Heart left ventricle (tissue), 16 donors: ENCODE measurements around the gene MACO1. TPM values are rescaled to one million over a fixed set of nuclear protein-coding genes. Genes with fewer than 3 reads are reported as not detected.

ENCODE experiments used
- ATAC-seq, 4 donors: fragments of 200-7000 bp; cut with Tn5 transposase; one replicate each; pipeline ENCODE4 v1.9.1; 2020 to 2022; ENCODE audit warnings: moderate library complexity in 4 of 4, mild to moderate bottlenecking in 3 of 4, moderate number of reproducible peaks in 1 of 4
- DNase-seq, 5 donors: peaks; one replicate each; pipeline ENCODE4 v3.0.0-alpha.2; 2020
- H3K27ac ChIP-seq, 12 donors: fragments of 200-600 bp; sonication (generic) in 4 of 12; one replicate each; pipeline versions ENCODE4 v1.5.0 to v1.8.0; 2016 to 2022; ENCODE audit warnings: mild to moderate bottlenecking in 2 of 12
- H3K27me3 ChIP-seq, 9 donors: fragments of 200-600 bp; sonication (generic) in 2 of 9; one replicate each; pipeline versions ENCODE4 v1.5.1 to v1.8.0; 2016 to 2022; ENCODE audit warnings: mild to moderate bottlenecking in 3 of 9
- H3K36me3 ChIP-seq, 9 donors: fragments of 200-600 bp; sonication (generic) in 2 of 9; one replicate each; pipeline versions ENCODE4 v1.5.0 to v1.8.0; 2018 to 2022; ENCODE audit warnings: mild to moderate bottlenecking in 2 of 9
- H3K4me1 ChIP-seq, 12 donors: fragments of 200-600 bp; sonication (generic) in 4 of 12; one replicate each; pipeline versions ENCODE4 v1.5.0 to v1.8.0; 2016 to 2022; ENCODE audit warnings: mild to moderate bottlenecking in 3 of 12
- H3K4me3 ChIP-seq, 12 donors: fragments of 200-600 bp; sonication (generic) in 4 of 12; one replicate each; pipeline versions ENCODE4 v1.5.0 to v1.8.0; 2017 to 2022; ENCODE audit warnings: mild to moderate bottlenecking in 9 of 12, moderate library complexity in 4 of 12
- H3K9me3 ChIP-seq, 12 donors: fragments of 200-600 bp; sonication (generic) in 4 of 12; one replicate each; pipeline versions ENCODE4 v1.5.0 to v1.8.0; 2016 to 2022; ENCODE audit warnings: mild to moderate bottlenecking in 1 of 12
- POLR2A ChIP-seq, 2 donors: fragments of 450-650 bp; IDR thresholded peaks; one replicate each; pipeline ENCODE4 v1.6.1; 2017; ENCODE audit warnings: antibody characterized with exemption in 2 of 2, mild to moderate bottlenecking in 2 of 2, moderate library complexity in 2 of 2
- WGBS, 4 donors: extraction: QIAGEN DNeasy Blood & Tissue Kit in 2 of 4; methylation state at CpG; one replicate each; pipeline versions ENCODE4 v1.1.5 to v1.1.7; 2013 to 2018; 5-methylcytosine and 5-hydroxymethylcytosine counted together
- intact Hi-C, 10 donors: fragments of 100-400 bp; cut with DNase I; formaldehyde crosslinking; loops; one replicate each; pipeline versions ENCODE4 v1.11.1 to v1.14.2; 2022
- polyA plus RNA-seq, 2 donors: library from polyadenylated mRNA; stranded (reverse); fragments of 200-250 nt; gene quantifications; one replicate each; pipeline ENCODE4 v1.2.3, GENCODE V29; 2013
- total RNA-seq, 9 donors: library from RNA; depleted of rRNA in 2 of 9; stranded (reverse); fragments of >200 nt in 2 of 9; fragmentation: NEBNext Ultra II Directional in 3 of 9; extraction: Animal tissue kit (Norgen Biotek cat#: 25700) in 3 of 9; gene quantifications; one replicate each; pipeline versions ENCODE4 v1.1.0 to v1.2.4, GENCODE V29; 2016 to 2023
- TF ChIP-seq, protein P1 (sequence below), 12 donors: fragments of 200-600 bp; sonication (generic) in 4 of 12; IDR thresholded peaks; one replicate each; pipeline versions ENCODE4 v1.5.0 to v1.8.0; 2018 to 2022; ENCODE audit warnings: antibody characterized with exemption in 12 of 12, mild to moderate bottlenecking in 5 of 12
- donor health status: ischemic (EF 13 %, LVEDD 7.1; RV severe dilation, severe dysfunction).
- donor health status: healthy with polysubstance abuse.
- donor health status: DM: no; HTN: yes; CAD: no.
- donor health status: DM: no; HTN: no; CAD: no.
- donor health status: ischemic (EF 25% LVEDD 6.9; RV normal size, moderate dysfunction).
- donor health status: ischemic (EF 25% LVEDD 5.7; RV mildly dilated, moderate dysfunction).
- donor health status: healthy.
- donor health status: DM: yes; HTN: yes; CAD: no.
- donor health status: ischemic (EF 35%, LVEDD 5.7; RV mildly dilated, moderate dysfunction).
- donor health status: nonischemic (EF 11% LVEDD 7.7; RV severe dilation, severe dysfunction).
- donor health status: DM: yes; HTN: yes; CAD: no.
- donor health status: PGD.
- donor health status: ischemic (EF 29% LVEDD 5.4; RV normal size, mild dysfunction).
- donor health status: nonischemic (EF 23%, LVEDD 6.1; RV moderate dilation, normal function).

MACO1 gene
- total and polyA plus RNA-seq, 11 donors, result 5.8 to 21.0 (median 14.0) TPM

DNA sequence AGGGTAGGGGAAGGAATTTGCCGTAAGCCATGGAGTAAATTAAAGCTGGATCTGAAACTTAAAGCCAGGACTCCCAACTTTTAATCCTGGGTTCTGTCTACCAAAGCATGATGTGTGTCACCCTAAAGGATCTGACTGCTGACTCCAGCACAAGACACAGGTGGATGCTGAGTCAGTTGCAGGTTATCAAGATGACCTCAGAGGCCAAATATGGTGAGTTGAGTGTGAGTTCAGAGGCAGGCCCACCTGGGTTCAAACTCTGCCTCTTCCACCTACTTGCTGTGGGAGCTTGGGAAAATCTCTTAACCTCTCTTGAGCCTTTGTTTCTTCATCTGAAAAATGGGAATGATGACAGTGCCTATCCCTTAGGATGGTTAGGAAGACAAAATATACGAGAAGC, 96.1 kb downstream of the MACO1 start:
- ATAC-seq (no peak), DNase-seq (no peak)
- Histone ChIP-seq H3K4me3 (no peak overlapping the region), H3K9me3 (peaks cover 0 to 9% (median 0%) of the 10 kb centered on the region in 12 donors), H3K4me1 (peaks cover 0 to 6% (median 0%) of the 10 kb centered on the region in 12 donors), H3K36me3 (no peaks in the 10 kb centered on the region), H3K27me3 (no peaks in the 10 kb centered on the region), H3K27ac (no peak overlapping the region)
- 86 to 98% (median 93%) methylated on average over 2 of the region's 2 CpGs for WGBS, 4 donors
- intact Hi-C loops, result loop anchor here in 4 of 10 donors (10.0 kb wide), 2 partner anchors 122 to 282 kb away; partner anchors contain the start of gene RSRP1 (in 1 of the 4)
- no peak for TF ChIP-seq POLR2A (IDR thresholded peaks at IDR 0.05)
- TF ChIP-seq, protein P1, sequence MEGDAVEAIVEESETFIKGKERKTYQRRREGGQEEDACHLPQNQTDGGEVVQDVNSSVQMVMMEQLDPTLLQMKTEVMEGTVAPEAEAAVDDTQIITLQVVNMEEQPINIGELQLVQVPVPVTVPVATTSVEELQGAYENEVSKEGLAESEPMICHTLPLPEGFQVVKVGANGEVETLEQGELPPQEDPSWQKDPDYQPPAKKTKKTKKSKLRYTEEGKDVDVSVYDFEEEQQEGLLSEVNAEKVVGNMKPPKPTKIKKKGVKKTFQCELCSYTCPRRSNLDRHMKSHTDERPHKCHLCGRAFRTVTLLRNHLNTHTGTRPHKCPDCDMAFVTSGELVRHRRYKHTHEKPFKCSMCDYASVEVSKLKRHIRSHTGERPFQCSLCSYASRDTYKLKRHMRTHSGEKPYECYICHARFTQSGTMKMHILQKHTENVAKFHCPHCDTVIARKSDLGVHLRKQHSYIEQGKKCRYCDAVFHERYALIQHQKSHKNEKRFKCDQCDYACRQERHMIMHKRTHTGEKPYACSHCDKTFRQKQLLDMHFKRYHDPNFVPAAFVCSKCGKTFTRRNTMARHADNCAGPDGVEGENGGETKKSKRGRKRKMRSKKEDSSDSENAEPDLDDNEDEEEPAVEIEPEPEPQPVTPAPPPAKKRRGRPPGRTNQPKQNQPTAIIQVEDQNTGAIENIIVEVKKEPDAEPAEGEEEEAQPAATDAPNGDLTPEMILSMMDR (IDR thresholded peaks at IDR 0.05), result no peak

DNA sequence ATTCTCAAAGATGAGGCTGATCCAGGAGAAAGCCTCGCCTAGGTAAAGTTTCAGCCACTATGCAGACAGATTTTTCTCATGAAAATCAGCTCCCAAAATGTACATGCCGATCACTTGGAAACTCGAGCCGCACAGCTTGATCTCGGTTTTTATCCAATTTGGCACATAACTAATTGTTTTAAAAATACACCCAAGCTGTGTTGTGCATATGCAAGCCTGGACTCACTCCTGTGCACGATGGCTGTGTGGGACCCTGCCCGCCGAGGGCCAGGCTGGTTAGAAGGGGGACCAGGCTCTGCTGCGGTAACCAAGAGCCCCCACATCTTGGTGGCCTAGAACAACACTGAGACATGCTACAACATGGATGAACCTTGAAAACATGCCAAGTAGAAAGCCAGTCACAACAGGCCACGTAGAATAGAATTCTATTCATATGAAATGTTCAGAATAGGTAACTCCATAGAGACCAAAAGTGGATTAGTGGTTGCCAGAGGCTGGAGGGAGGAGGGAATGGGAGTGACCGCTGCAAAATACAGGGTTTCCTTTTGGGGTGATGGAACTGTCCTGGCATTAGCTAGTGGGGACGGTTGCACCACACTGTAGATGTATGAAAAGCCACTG, 96.6 kb downstream of the MACO1 start:
- Histone ChIP-seq H3K9me3 (peaks cover 0 to 9% (median 0%) of the 10 kb centered on the region in 12 donors), H3K4me1 (peaks cover 0 to 6% (median 0%) of the 10 kb centered on the region in 12 donors), H3K36me3 (no peaks in the 10 kb centered on the region), H3K27me3 (no peaks in the 10 kb centered on the region), H3K27ac (no peak overlapping the region), H3K4me3 (no peak overlapping the region)
- TF ChIP-seq, protein P1 (IDR thresholded peaks at IDR 0.05), result no peak
- TF ChIP-seq POLR2A (IDR thresholded peaks at IDR 0.05), result no peak
- WGBS, 4 donors, result 84 to 93% (median 86%) methylated on average over 12 of the region's 12 CpGs
- intact Hi-C loops, result loop anchor here in 4 of 10 donors (10.0 kb wide), 2 partner anchors 123 to 283 kb away; partner anchors contain the start of gene RSRP1 (in 1 of the 4)
- DNase-seq, result no peak
- no peak for ATAC-seq

DNA sequence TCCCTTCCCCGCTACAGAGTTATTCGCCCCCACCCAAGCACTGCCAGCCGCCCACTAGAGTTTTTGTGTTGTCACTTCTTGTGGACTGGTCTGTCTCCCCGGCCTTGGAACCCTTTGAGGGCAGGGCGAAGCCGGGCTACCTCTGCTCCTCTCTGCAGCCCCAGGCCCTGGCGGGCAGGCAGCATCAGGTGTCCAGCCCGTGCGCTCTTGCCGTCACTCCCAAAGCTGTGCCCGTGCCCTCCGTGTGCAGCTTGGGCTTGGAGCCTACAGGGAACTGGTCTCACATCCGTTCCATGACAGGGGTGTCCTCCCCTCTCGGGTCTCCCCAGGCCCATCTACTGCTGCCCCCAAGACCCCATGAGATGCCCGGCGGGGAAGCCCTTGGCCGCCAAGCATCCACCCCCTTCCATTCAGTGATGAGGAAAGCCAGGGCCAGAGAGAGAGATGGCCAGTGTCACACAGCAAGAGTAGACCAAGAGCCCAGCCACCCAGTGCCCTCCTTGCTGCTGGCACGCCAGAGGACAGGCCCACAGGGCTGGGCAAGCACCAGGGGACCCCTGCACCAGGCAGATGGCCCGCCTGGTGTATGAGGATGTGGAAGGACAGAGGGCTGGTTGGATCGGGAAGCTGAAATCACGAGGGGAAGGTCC, 97.4 kb downstream of the MACO1 start:
- peaks cover 0 to 9% (median 0%) of the 10 kb centered on the region in 12 donors for H3K9me3 ChIP-seq
- H3K27ac ChIP-seq, result no peak overlapping the region
- no peak for TF ChIP-seq POLR2A (IDR thresholded peaks at IDR 0.05)
- TF ChIP-seq, protein P1 (IDR thresholded peaks at IDR 0.05), result no peak
- H3K4me3 ChIP-seq, result no peak overlapping the region
- WGBS, 4 donors, result 91 to 92% (median 91%) methylated on average over 17 to 21 of the region's 21 CpGs
- ATAC-seq, result no peak
- DNase-seq, result no peak
- H3K36me3 ChIP-seq, result no peaks in the 10 kb centered on the region
- peaks cover 0 to 6% (median 0%) of the 10 kb centered on the region in 12 donors for H3K4me1 ChIP-seq
- intact Hi-C loops, result loop anchor here in 4 of 10 donors (10.0 kb wide), 2 partner anchors 123 to 283 kb away; partner anchors contain the start of gene RSRP1 (in 1 of the 4)
- no peaks in the 10 kb centered on the region for H3K27me3 ChIP-seq

DNA sequence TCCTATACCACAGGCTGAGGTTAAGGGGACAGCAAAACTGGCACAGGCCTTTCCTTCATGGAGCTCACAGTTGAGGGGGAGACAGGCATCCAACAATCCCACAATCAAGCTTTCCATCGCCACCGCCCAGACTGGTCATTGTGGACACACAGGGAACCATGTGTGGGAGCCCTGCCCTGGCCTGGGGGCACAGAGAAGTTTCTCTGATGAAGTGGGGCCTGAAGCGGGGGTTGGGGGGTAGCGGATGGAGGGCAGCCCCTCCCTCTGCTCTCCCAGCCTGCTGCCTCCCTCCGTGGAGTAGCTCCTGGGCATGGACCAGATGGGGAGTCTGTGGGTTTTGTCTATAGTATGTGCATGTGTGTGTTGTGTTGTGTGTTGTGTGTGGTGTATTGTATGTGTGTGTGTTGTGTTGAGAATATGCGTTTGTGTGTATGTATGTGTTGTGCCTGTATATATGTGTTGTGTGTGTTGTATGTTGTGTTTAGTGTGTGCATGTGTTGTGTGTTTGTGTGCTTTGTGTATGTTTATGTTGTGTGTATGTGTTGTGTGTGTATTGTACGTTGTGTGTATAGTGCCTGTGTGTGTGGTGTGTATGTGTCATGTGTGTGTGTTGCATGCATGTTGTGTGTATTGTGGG, 98.3 kb downstream of the MACO1 start:
- no peak for ATAC-seq
- no peak for TF ChIP-seq POLR2A (IDR thresholded peaks at IDR 0.05)
- TF ChIP-seq, protein P1 (IDR thresholded peaks at IDR 0.05), result no peak
- no peak overlapping the region for H3K4me3 ChIP-seq
- H3K4me1 ChIP-seq, result peaks cover 0 to 6% (median 0%) of the 10 kb centered on the region in 12 donors
- no peak overlapping the region for H3K27ac ChIP-seq
- H3K9me3 ChIP-seq, result peaks cover 0 to 9% (median 0%) of the 10 kb centered on the region in 12 donors
- DNase-seq, result no peak
- H3K27me3 ChIP-seq, result no peaks in the 10 kb centered on the region
- 87 to 90% (median 88%) methylated on average over 7 of the region's 7 CpGs for WGBS, 4 donors
- H3K36me3 ChIP-seq, result no peaks in the 10 kb centered on the region
- intact Hi-C loops, result loop anchor here in 4 of 10 donors (10.0 kb wide), 2 partner anchors 124 to 284 kb away; partner anchors contain the start of gene RSRP1 (in 1 of the 4)
